ENCODE measurements around the gene CCDC63.

DNA sequence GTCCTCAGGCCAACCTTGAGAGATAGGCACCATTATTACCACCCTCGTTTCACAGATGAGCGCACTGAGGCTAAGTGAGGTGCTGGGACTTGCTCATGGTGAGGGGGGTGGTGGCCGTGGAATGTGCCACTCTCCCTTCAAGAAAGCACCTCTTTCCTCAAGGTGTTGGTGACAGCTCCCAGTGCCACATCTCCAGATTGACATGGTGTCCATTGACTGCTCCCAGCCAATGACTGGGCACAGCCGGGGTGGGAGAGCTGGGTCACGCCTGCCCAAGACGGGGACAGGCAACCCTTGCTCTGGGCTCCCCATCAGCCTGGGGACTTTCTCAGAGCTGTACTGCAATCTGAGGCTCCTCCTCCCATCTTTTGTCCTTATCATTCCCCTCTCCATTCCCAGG, 94.6 kb downstream of the CCDC63 start:
- TF ChIP-seq, protein P1, sequence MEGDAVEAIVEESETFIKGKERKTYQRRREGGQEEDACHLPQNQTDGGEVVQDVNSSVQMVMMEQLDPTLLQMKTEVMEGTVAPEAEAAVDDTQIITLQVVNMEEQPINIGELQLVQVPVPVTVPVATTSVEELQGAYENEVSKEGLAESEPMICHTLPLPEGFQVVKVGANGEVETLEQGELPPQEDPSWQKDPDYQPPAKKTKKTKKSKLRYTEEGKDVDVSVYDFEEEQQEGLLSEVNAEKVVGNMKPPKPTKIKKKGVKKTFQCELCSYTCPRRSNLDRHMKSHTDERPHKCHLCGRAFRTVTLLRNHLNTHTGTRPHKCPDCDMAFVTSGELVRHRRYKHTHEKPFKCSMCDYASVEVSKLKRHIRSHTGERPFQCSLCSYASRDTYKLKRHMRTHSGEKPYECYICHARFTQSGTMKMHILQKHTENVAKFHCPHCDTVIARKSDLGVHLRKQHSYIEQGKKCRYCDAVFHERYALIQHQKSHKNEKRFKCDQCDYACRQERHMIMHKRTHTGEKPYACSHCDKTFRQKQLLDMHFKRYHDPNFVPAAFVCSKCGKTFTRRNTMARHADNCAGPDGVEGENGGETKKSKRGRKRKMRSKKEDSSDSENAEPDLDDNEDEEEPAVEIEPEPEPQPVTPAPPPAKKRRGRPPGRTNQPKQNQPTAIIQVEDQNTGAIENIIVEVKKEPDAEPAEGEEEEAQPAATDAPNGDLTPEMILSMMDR (IDR thresholded peaks at IDR 0.05) = no peak
- TF ChIP-seq POLR2AphosphoS5 (IDR thresholded peaks at IDR 0.05; ENCODE audit: low read depth, low read length) = no peak

Measured in Panc1 (cell line).